AG20443 (cell line): ENCODE measurements around the gene SERPINB13.

Experiments used
- DNase-seq: peaks from one replicate; pipeline ENCODE4 v3.0.0; 2012; ENCODE audit warnings: low spot score, mixed read lengths

SERPINB13 gene

GRCh38 chr18:63586966-63587365 is at the start of gene SERPINB13:
Gene SERPINB13 (plus strand): TSS chr18:63587343. CDS start chr18:63588668, 1,325 bp downstream.
- no peak for DNase-seq

- peak; percentile 44 for DNase-seq
Observed at GRCh38 chr18:63539904-63540510, 47.1 kb upstream of the SERPINB13 start.

GRCh38 chr18:63542069-63542468 is 45.1 kb upstream of the SERPINB13 start, which contains the start of gene SERPINB12:
Gene SERPINB12 (plus strand): TSS chr18:63542369. CDS start chr18:63556160, 13,791 bp downstream.
- no peak for DNase-seq

GRCh38 chr18:63544017-63544416 is 43.1 kb upstream of the SERPINB13 start:
- no peak for DNase-seq

- DNase-seq: no peak
Observed at GRCh38 chr18:63545000-63545399, 42.1 kb upstream of the SERPINB13 start.

- no peak for DNase-seq
Observed at GRCh38 chr18:63550068-63550467, 37.1 kb upstream of the SERPINB13 start.

- no peak for DNase-seq
Observed at GRCh38 chr18:63551769-63552168, 35.4 kb upstream of the SERPINB13 start.

- DNase-seq: no peak
Observed at GRCh38 chr18:63552581-63552980, 34.6 kb upstream of the SERPINB13 start.

GRCh38 chr18:63553081-63553480 is 34.1 kb upstream of the SERPINB13 start:
- peak; percentile 89 for DNase-seq

GRCh38 chr18:63559567-63560491 is 27.3 kb upstream of the SERPINB13 start:
- no peak for DNase-seq

- DNase-seq: no peak
Observed at GRCh38 chr18:63562284-63562683, 24.9 kb upstream of the SERPINB13 start.

- DNase-seq: no peak
Observed at GRCh38 chr18:63564021-63564420, 23.1 kb upstream of the SERPINB13 start.

GRCh38 chr18:63564561-63564960 is 22.6 kb upstream of the SERPINB13 start:
- no peak for DNase-seq

GRCh38 chr18:63567276-63567675 is 19.9 kb upstream of the SERPINB13 start:
- peak; percentile 49 for DNase-seq

GRCh38 chr18:63567825-63568224 is 19.3 kb upstream of the SERPINB13 start:
- DNase-seq: no peak

- DNase-seq: no peak
Observed at GRCh38 chr18:63570721-63571120, 16.4 kb upstream of the SERPINB13 start.

GRCh38 chr18:63575681-63576080 is 11.5 kb upstream of the SERPINB13 start:
- no peak for DNase-seq

- peak; percentile 32 for DNase-seq
Observed at GRCh38 chr18:63578357-63578958, 8.7 kb upstream of the SERPINB13 start.

GRCh38 chr18:63579616-63580015 is 7.5 kb upstream of the SERPINB13 start:
- no peak for DNase-seq

GRCh38 chr18:63585988-63586387 is 1.2 kb upstream of the SERPINB13 start:
- DNase-seq: no peak

GRCh38 chr18:63586431-63586830 is 712 bp upstream of the SERPINB13 start:
- no peak for DNase-seq

GRCh38 chr18:63588909-63589308 is 1.8 kb downstream of the SERPINB13 start:
- no peak for DNase-seq

GRCh38 chr18:63590373-63590772 is 3.2 kb downstream of the SERPINB13 start:
- no peak for DNase-seq
